ENCODE results near the gene FAM131A.

FAM131A gene

GRCh38 chr3:184322731-184323487, 14.5 kb upstream of the FAM131A start:
- TF ChIP-seq REST (IDR thresholded peaks at IDR 0.05; ENCODE audit: insufficient read depth in 1 of 2, low read depth in 2 of 2, low read length in 2 of 2): no peak
- no peak for TF ChIP-seq FOXP2 (optimal IDR thresholded peaks at IDR 0.05; ENCODE audit: borderline replicate concordance, extremely low read depth, extremely low read length, insufficient read depth)
- no peak for TF ChIP-seq POLR2AphosphoS5 (IDR thresholded peaks at IDR 0.05; ENCODE audit: low read depth, low read length)
- TF ChIP-seq TAF1 (IDR thresholded peaks at IDR 0.05; ENCODE audit: borderline replicate concordance, insufficient read depth, low read length): no peak
- TF ChIP-seq SIN3A (IDR thresholded peaks at IDR 0.05; ENCODE audit: borderline replicate concordance, insufficient read depth, low read length): no peak

- TF ChIP-seq POLR2AphosphoS5 (IDR thresholded peaks at IDR 0.05; ENCODE audit: low read depth, low read length) (no peak), FOXP2 (optimal IDR thresholded peaks at IDR 0.05; ENCODE audit: borderline replicate concordance, extremely low read depth, extremely low read length, insufficient read depth) (no peak), SIN3A (IDR thresholded peaks at IDR 0.05; ENCODE audit: borderline replicate concordance, insufficient read depth, low read length) (no peak), REST (IDR thresholded peaks at IDR 0.05; ENCODE audit: insufficient read depth in 1 of 2, low read depth in 2 of 2, low read length in 2 of 2) (no peak), TAF1 (IDR thresholded peaks at IDR 0.05; ENCODE audit: borderline replicate concordance, insufficient read depth, low read length) (no peak)
These were observed 13.7 kb upstream of the FAM131A start for GRCh38 chr3:184323696-184324095.

- TF ChIP-seq POLR2AphosphoS5 (IDR thresholded peaks at IDR 0.05; ENCODE audit: low read depth, low read length) (no peak), FOXP2 (optimal IDR thresholded peaks at IDR 0.05; ENCODE audit: borderline replicate concordance, extremely low read depth, extremely low read length, insufficient read depth) (no peak), SIN3A (IDR thresholded peaks at IDR 0.05; ENCODE audit: borderline replicate concordance, insufficient read depth, low read length) (no peak), TAF1 (IDR thresholded peaks at IDR 0.05; ENCODE audit: borderline replicate concordance, insufficient read depth, low read length) (no peak), REST (IDR thresholded peaks at IDR 0.05; ENCODE audit: insufficient read depth in 1 of 2, low read depth in 2 of 2, low read length in 2 of 2) (no peak)
These were observed 12.1 kb upstream of the FAM131A start for GRCh38 chr3:184325269-184325668.

GRCh38 chr3:184325715-184326369, 11.6 kb upstream of the FAM131A start:
- TF ChIP-seq POLR2AphosphoS5 (IDR thresholded peaks at IDR 0.05; ENCODE audit: low read depth, low read length) (no peak), REST (IDR thresholded peaks at IDR 0.05; ENCODE audit: insufficient read depth in 1 of 2, low read depth in 2 of 2, low read length in 2 of 2) (no peak), SIN3A (IDR thresholded peaks at IDR 0.05; ENCODE audit: borderline replicate concordance, insufficient read depth, low read length) (no peak), TAF1 (IDR thresholded peaks at IDR 0.05; ENCODE audit: borderline replicate concordance, insufficient read depth, low read length) (no peak), FOXP2 (optimal IDR thresholded peaks at IDR 0.05; ENCODE audit: borderline replicate concordance, extremely low read depth, extremely low read length, insufficient read depth) (no peak)
